Measurements from ENCODE around the gene GPAM. TPM values are rescaled to one million over a fixed set of nuclear protein-coding genes. Genes with fewer than 3 reads are reported as not detected.

The GPAM gene
- total and polyA plus RNA-seq, 2 of the 8 experiments (the other 6 are each of a cell fraction or from before 2014, with no cell fraction given), result 5.5 to 15.5 TPM

DNA sequence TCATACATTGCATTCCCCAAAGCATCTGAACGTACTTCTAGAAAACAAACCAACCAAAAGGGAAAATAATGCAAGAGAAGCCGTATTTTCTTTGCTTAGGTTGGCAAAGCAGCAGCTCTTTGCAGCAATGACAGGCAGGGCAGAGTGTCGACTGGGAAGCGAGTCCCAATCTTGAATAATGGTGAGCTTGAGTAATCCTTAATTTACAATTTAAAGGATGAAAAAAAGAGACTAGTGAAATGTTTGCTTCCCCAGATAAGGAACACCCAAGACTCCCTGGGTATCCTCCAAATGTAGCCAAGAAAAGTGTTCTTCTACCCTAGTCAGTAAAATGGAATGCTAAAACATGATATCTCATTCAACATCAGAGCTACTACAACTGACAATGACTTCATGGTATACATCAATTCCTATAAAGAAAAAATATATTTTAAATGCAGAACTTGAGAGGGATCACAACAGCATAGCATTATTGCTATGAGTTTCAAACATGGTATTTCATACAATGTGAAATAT, 32.0 kb downstream of the GPAM start:
- no peak overlapping the region for H3K14ac ChIP-seq (ENCODE audit: insufficient read length)
- ChIA-PET CTCF (ENCODE audit: partially characterized antibody) (interaction anchor here (0.6 to 7.8 kb wide), 7 partner anchors 10 to 170 kb away, joined by 3 to 32 read pairs (median 3); no protein-coding TSS in a partner anchor), POLR2A (ENCODE audit: partially characterized antibody) (no interaction called here)
- no peak overlapping the region for H2BK20ac ChIP-seq (ENCODE audit: low read length)
- TF ChIP-seq CBX5 (IDR thresholded peaks at IDR 0.05; ENCODE audit: low read depth, low read length), result no peak
- TF ChIP-seq CTBP2 (IDR thresholded peaks at IDR 0.05; ENCODE audit: borderline replicate concordance, insufficient read depth, insufficient read length, low read length), result no peak
- TF ChIP-seq SP1 (IDR thresholded peaks at IDR 0.05; ENCODE audit: low read depth, low read length), result no peak
- no peak for TF ChIP-seq SIRT6 (IDR thresholded peaks at IDR 0.05; ENCODE audit: low read length)
- no peak for TF ChIP-seq SIN3A (conservative IDR thresholded peaks at IDR 0.05 in 1 of 2, IDR thresholded peaks at IDR 0.05 in 1 of 2; ENCODE audit: low read depth in 1 of 2, low read length in 2 of 2)
- H4K20me1 ChIP-seq (replicated peaks in 1 of 2; ENCODE audit: control insufficient read depth in 1 of 2, insufficient read depth in 2 of 2, low read length in 2 of 2), result no peaks in the 10 kb centered on the region
- no peak overlapping the region for H2AK5ac ChIP-seq (ENCODE audit: low read depth, low read length)
- no peaks in the 10 kb centered on the region for H3K4me1 ChIP-seq (replicated peaks in 1 of 4; ENCODE audit: control insufficient read depth in 3 of 4, insufficient read depth in 4 of 4, low read length in 3 of 4)
- no peak overlapping the region for H3K4me2 ChIP-seq (ENCODE audit: insufficient read depth in 1 of 2, low read depth in 2 of 2, low read length in 2 of 2)
- no peaks in the 10 kb centered on the region for H3K79me1 ChIP-seq (ENCODE audit: low read depth, low read length)
- H3K79me2 ChIP-seq (ENCODE audit: control insufficient read depth in 1 of 2, insufficient read depth in 2 of 2, low read length in 2 of 2), result no peaks in the 10 kb centered on the region
- H3K9me3 ChIP-seq (ENCODE audit: insufficient read depth in 2 of 2, low read depth in 1 of 2, low read length in 1 of 2), result no peaks in the 10 kb centered on the region
- no peak overlapping the region for H4K8ac ChIP-seq (ENCODE audit: extremely low read depth, insufficient read depth, low read length)
- no peak overlapping the region for H3K56ac ChIP-seq (replicated peaks; ENCODE audit: insufficient read length, low read depth, low read length)
- no peak overlapping the region for H4K5ac ChIP-seq (ENCODE audit: insufficient read length, low read depth, low read length)
- H3K27me3 ChIP-seq (replicated peaks in 1 of 4; ENCODE audit: control insufficient read depth in 3 of 4, extremely low read depth in 1 of 4, insufficient read depth in 3 of 4, low read length in 3 of 4), result no peaks in the 10 kb centered on the region
- no peak overlapping the region for H4K91ac ChIP-seq (replicated peaks; ENCODE audit: insufficient read length, low read length)
- no peak overlapping the region for H3K23ac ChIP-seq (ENCODE audit: insufficient read length)
- no peak overlapping the region for H3K4ac ChIP-seq (replicated peaks; ENCODE audit: insufficient read length, low read depth, low read length)
- H2AFZ ChIP-seq (ENCODE audit: low read length), result no peak overlapping the region
- peaks cover 1% of the 10 kb centered on the region; the same call in 1 of the 2 replicates for H3K23me2 ChIP-seq (ENCODE audit: low read depth, low read length)
- no peak overlapping the region for H2BK120ac ChIP-seq (replicated peaks; ENCODE audit: low read depth, low read length)
- DNase-seq (ENCODE audit: low read depth in 1 of 2, low spot score in 2 of 2) (no peak), FAIRE-seq (no peak)
- H3K18ac ChIP-seq (ENCODE audit: extremely low read depth, low read length), result no peak overlapping the region
- no peak overlapping the region for H2BK12ac ChIP-seq (ENCODE audit: low read depth, low read length)
- no peak overlapping the region for H3K27ac ChIP-seq (ENCODE audit: low read depth, low read length)
- 92% methylated on average over 4 of the region's 4 CpGs; no CpG with 5 or more reads in 1 of the 2 experiments for WGBS, 2 experiments (ENCODE audit: extremely low coverage in 1 of 2, insufficient coverage in 1 of 2, insufficient read length in 1 of 2, insufficient replicate concordance in 2 of 2, low coverage in 1 of 2, low lambda C conversion rate in 2 of 2, missing lambda C conversion rate in 1 of 2)
- H2BK15ac ChIP-seq (ENCODE audit: low read length), result no peak overlapping the region
- no peak overlapping the region for H2BK5ac ChIP-seq (ENCODE audit: low read depth, low read length)
- no peak overlapping the region for H3K4me3 ChIP-seq (ENCODE audit: extremely low read depth in 1 of 4, insufficient read depth in 2 of 4, low read depth in 3 of 4, low read length in 4 of 4)
- H3K36me3 ChIP-seq (ENCODE audit: control insufficient read depth in 2 of 4, insufficient read depth in 4 of 4, low read length in 3 of 4), result peaks cover 4 to 32% (median 12%) of the 10 kb centered on the region in 4 experiments; a peak in 6 of 8 replicates
- H3K9ac ChIP-seq (replicated peaks in 1 of 4; ENCODE audit: extremely low read depth in 1 of 4, low read depth in 3 of 4, low read length in 3 of 4), result no peak overlapping the region

All from H1 (cell line).